H9 (cell line): Measurements from ENCODE around the gene ZBTB16. TPM values are rescaled to one million over a fixed set of nuclear protein-coding genes. Genes with fewer than 3 reads are reported as not detected.

Source experiments
- DNase-seq: peaks from one replicate; pipeline ENCODE4 v3.0.0-alpha.2; 2017
- H2AFZ ChIP-seq: one replicate; pipeline ENCODE4 v1.6.1; 2013; ENCODE audit warnings: mild to moderate bottlenecking, low read length, control low read depth, moderate library complexity
- H2AK5ac ChIP-seq: 2 replicates; pipeline ENCODE4 v1.6.1; 2013; ENCODE audit warnings: low read length, control low read depth, mixed read lengths; ENCODE audit not compliant: insufficient read length
- H2BK120ac ChIP-seq: one replicate; pipeline ENCODE4 v1.6.1; 2013; ENCODE audit warnings: low read depth, mild to moderate bottlenecking, low read length, control low read depth, inconsistent platforms; ENCODE audit not compliant: poor library complexity, severe bottlenecking
- H2BK12ac ChIP-seq: 2 replicates; pipeline ENCODE4 v1.6.1; 2013; ENCODE audit warnings: low read length, control low read depth, mixed read lengths, low read depth; ENCODE audit not compliant: insufficient read length
- H2BK15ac ChIP-seq: 2 replicates; pipeline ENCODE4 v1.6.1; 2013; ENCODE audit warnings: low read depth, low read length, control low read depth
- H2BK20ac ChIP-seq: one replicate; pipeline ENCODE4 v1.6.1; 2013; ENCODE audit warnings: low read depth, mild to moderate bottlenecking, low read length, control low read depth, inconsistent platforms; ENCODE audit not compliant: poor library complexity, severe bottlenecking
- H2BK5ac ChIP-seq: 2 replicates; pipeline ENCODE4 v1.6.1; 2013; ENCODE audit warnings: low read length, control low read depth, mixed read lengths; ENCODE audit not compliant: insufficient read length
- H3K14ac ChIP-seq: 2 replicates; pipeline ENCODE4 v1.6.1; 2013; ENCODE audit warnings: low read length, control low read depth; ENCODE audit not compliant: insufficient read depth
- H3K18ac ChIP-seq: 2 replicates; pipeline ENCODE4 v1.6.1; 2013; ENCODE audit warnings: low read depth, mild to moderate bottlenecking, mixed read lengths, low read length, control low read depth; ENCODE audit not compliant: insufficient read length
- H3K23ac ChIP-seq: 2 replicates; pipeline ENCODE4 v1.6.1; 2013; ENCODE audit warnings: low read length, control low read depth, mixed read lengths, low read depth; ENCODE audit not compliant: insufficient read length
- H3K23me2 ChIP-seq: 2 replicates; pipeline ENCODE4 v1.6.1; 2013; ENCODE audit warnings: low read depth, mild to moderate bottlenecking, mixed read lengths, low read length, control low read depth; ENCODE audit not compliant: insufficient read length, poor library complexity, severe bottlenecking
- H3K27ac ChIP-seq: 2 replicates; pipeline ENCODE4 v1.5.1; 2013; ENCODE audit warnings: low read length, control low read depth, mixed read lengths, low read depth; ENCODE audit not compliant: insufficient read length
- H3K27me3 ChIP-seq: 2 replicates; pipeline ENCODE4 v1.6.1; 2013; ENCODE audit warnings: low read length, control low read depth, inconsistent platforms; ENCODE audit not compliant: insufficient read depth
- H3K4ac ChIP-seq: 2 replicates; pipeline ENCODE4 v1.6.1; 2013; ENCODE audit warnings: low read depth, mild to moderate bottlenecking, control low read depth, inconsistent platforms, low read length, moderate library complexity
- H3K4me1 ChIP-seq: 2 replicates; pipeline ENCODE4 v1.6.1; 2013; ENCODE audit warnings: low read length, control low read depth, inconsistent platforms; ENCODE audit not compliant: insufficient read depth
- H3K4me2 ChIP-seq: 2 replicates; pipeline ENCODE4 v1.6.1; 2013; ENCODE audit warnings: low read length, control low read depth, mixed read lengths; ENCODE audit not compliant: insufficient read length, insufficient read depth
- H3K56ac ChIP-seq: 2 replicates; pipeline ENCODE4 v1.6.1; 2013; ENCODE audit warnings: low read depth, mild to moderate bottlenecking, mixed read lengths, low read length, control low read depth; ENCODE audit not compliant: insufficient read length
- H3K79me1 ChIP-seq: 2 replicates; pipeline ENCODE4 v1.6.1; 2013; ENCODE audit warnings: low read depth, mild to moderate bottlenecking, moderate library complexity, low read length, control low read depth, inconsistent platforms; ENCODE audit not compliant: insufficient read depth, poor library complexity, severe bottlenecking
- H3K79me2 ChIP-seq: 2 replicates; pipeline ENCODE4 v1.6.1; 2013; ENCODE audit warnings: low read length, control low read depth, inconsistent platforms; ENCODE audit not compliant: insufficient read depth
- H3K9ac ChIP-seq: 2 replicates; pipeline ENCODE4 v1.6.1; 2013; ENCODE audit warnings: low read length, control low read depth, mixed read lengths; ENCODE audit not compliant: insufficient read length; ENCODE audit errors: extremely low read depth
- H3K9me3 ChIP-seq: one replicate; pipeline ENCODE4 v1.6.1; 2013; ENCODE audit warnings: low read depth, low read length, inconsistent platforms; ENCODE audit not compliant: control insufficient read depth
- H3T11ph ChIP-seq: one replicate; pipeline ENCODE4 v1.6.1; 2013; ENCODE audit warnings: mild to moderate bottlenecking, low read length, control low read depth, inconsistent platforms
- H4K20me1 ChIP-seq: one replicate; pipeline ENCODE4 v1.6.1; 2013; ENCODE audit not compliant: control insufficient read depth, insufficient read length, insufficient read depth
- H4K5ac ChIP-seq: 2 replicates; pipeline ENCODE4 v1.6.1; 2013; ENCODE audit warnings: low read depth, mild to moderate bottlenecking, mixed read lengths, low read length, control low read depth; ENCODE audit not compliant: insufficient read length
- H4K8ac ChIP-seq: replicated peaks from 2 replicates; pipeline ENCODE4 v1.6.1; 2013; ENCODE audit warnings: low read length, control low read depth, mixed read lengths, low read depth; ENCODE audit not compliant: insufficient read length
- H4K91ac ChIP-seq: 2 replicates; pipeline ENCODE4 v1.6.1; 2013; ENCODE audit warnings: low read depth, mild to moderate bottlenecking, moderate library complexity, mixed read lengths, low read length, control low read depth; ENCODE audit not compliant: insufficient read length
- H3K27ac Mint-ChIP-seq, 3 experiments: 2 replicates in 2 of 3; 3 replicates in 1 of 3; pipeline ENCODE4 v1.8.0; 2020 to 2021; ENCODE audit warnings: mixed read lengths in 3 of 3, mild to moderate bottlenecking in 1 of 3, moderate library complexity in 1 of 3
- H3K27me3 Mint-ChIP-seq: 2 replicates; pipeline ENCODE4 v1.8.0; 2021; ENCODE audit warnings: low read depth, mild to moderate bottlenecking, moderate library complexity, mixed read lengths
- H3K36me3 Mint-ChIP-seq, 3 experiments: 2 replicates in 2 of 3; 3 replicates in 1 of 3; pipeline ENCODE4 v1.8.0; 2020 to 2021; ENCODE audit warnings: low read depth in 3 of 3, mixed read lengths in 3 of 3; ENCODE audit not compliant: insufficient read depth in 1 of 3
- H3K4me1 Mint-ChIP-seq, 2 experiments: 2 replicates each; pipeline ENCODE4 v1.8.0; 2020; ENCODE audit warnings: mixed read lengths in 2 of 2
- H3K4me3 Mint-ChIP-seq, 2 experiments: 2 replicates in 1 of 2; 3 replicates in 1 of 2; pipeline ENCODE4 v1.8.0; 2020 to 2021; ENCODE audit warnings: mild to moderate bottlenecking in 2 of 2, mixed read lengths in 2 of 2, moderate library complexity in 1 of 2
- H3K9me3 Mint-ChIP-seq, 2 experiments: 2 replicates in 1 of 2; 3 replicates in 1 of 2; pipeline ENCODE4 v1.8.0; 2020; ENCODE audit warnings: mild to moderate bottlenecking in 2 of 2, mixed read lengths in 2 of 2, moderate library complexity in 1 of 2
- CTCF ChIP-seq: fragments of 200-600 bp; sonication (generic); conservative IDR thresholded peaks from 3 replicates; pipeline ENCODE4 v1.8.0; 2021; ENCODE audit warnings: antibody characterized with exemption, mild to moderate bottlenecking
- WGBS: extraction: QIAGEN DNeasy Blood & Tissue Kit; methylation state at CpG from one replicate; pipeline ENCODE4 v1.1.7; 2013; ENCODE audit warnings: missing lambda C conversion rate, low lambda C conversion rate, mixed read lengths; ENCODE audit not compliant: insufficient read length; ENCODE audit errors: extremely low coverage; 5-methylcytosine and 5-hydroxymethylcytosine counted together
- total RNA-seq: library from RNA; stranded (reverse); gene quantifications from 2 replicates; pipeline ENCODE4 v1.2.1, GENCODE V29; 2021

ZBTB16 gene
- total RNA-seq, 1 experiment from 2014 or later, result not detected

- TF ChIP-seq CTCF, result no peak
These were observed 227.6 kb downstream of the ZBTB16 start for GRCh38 chr11:114287154-114287553.

More at GRCh38 chr11:114287154-114287553, 227.6 kb downstream of the ZBTB16 start:
- H3K4me2 ChIP-seq, result no peak overlapping the region
- no peaks in the 10 kb centered on the region; the same call in 1 of the 2 replicates for H3K4me1 ChIP-seq
- H3K79me1 ChIP-seq, result no peaks in the 10 kb centered on the region
- H4K91ac ChIP-seq, result no peak overlapping the region
- Mint-ChIP-seq H3K4me3 (no peak overlapping the region), H3K36me3 (no peaks in the 10 kb centered on the region; a peak in 1 of 7 replicates), H3K27me3 (no peaks in the 10 kb centered on the region), H3K4me1 (peaks cover 13 to 14% of the 10 kb centered on the region in 2 experiments), H3K27ac (no peak overlapping the region), H3K9me3 (no peaks in the 10 kb centered on the region)
- no CpG with 5 or more reads among the region's 2 CpGs for WGBS
- no peak overlapping the region for H4K8ac ChIP-seq
- H3K23me2 ChIP-seq, result no peaks in the 10 kb centered on the region
- H2AK5ac ChIP-seq, result no peak overlapping the region
- no peak overlapping the region for H2BK15ac ChIP-seq
- no peak overlapping the region for H2AFZ ChIP-seq
- H2BK5ac ChIP-seq, result no peak overlapping the region
- H3K18ac ChIP-seq, result no peak overlapping the region
- no peaks in the 10 kb centered on the region for H4K20me1 ChIP-seq
- H3K9ac ChIP-seq, result no peak overlapping the region
- no peaks in the 10 kb centered on the region for H3K27me3 ChIP-seq
- H2BK12ac ChIP-seq, result no peak overlapping the region
- no peak overlapping the region for H3K23ac ChIP-seq
- H3K14ac ChIP-seq, result no peak overlapping the region
- H2BK120ac ChIP-seq, result no peak overlapping the region
- H2BK20ac ChIP-seq, result no peak overlapping the region
- H3K27ac ChIP-seq, result no peak overlapping the region
- H3T11ph ChIP-seq, result no peak overlapping the region
- H3K9me3 ChIP-seq, result no peaks in the 10 kb centered on the region
- H3K79me2 ChIP-seq, result no peaks in the 10 kb centered on the region
- no peak overlapping the region for H3K56ac ChIP-seq
- no peak for DNase-seq
- H4K5ac ChIP-seq, result no peak overlapping the region
- H3K4ac ChIP-seq, result no peak overlapping the region
